ENCODE results near the gene NID2.

Gene NID2

DNA sequence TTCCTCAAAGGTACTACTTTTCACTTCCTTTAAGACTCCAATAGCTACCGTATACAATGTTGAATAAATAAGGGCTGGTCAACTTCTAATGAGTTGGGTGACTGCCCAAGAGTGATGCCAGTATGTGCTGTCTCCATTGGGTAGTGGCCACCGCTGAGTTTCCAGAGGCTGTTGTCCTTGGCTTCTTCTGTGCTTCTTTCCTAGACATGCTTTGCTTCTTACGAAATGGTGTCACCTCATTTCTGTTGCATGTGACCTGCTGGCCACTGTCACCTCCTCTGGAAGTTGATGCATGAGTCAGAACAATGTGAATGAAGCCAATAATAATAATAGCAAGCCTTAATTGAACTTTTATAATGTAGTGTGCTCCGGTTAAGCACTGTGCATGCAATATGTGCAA, 7.5 kb upstream of the NID2 start:
- TF ChIP-seq JUND (IDR thresholded peaks at IDR 0.05; ENCODE audit: low read depth) = no peak
- in situ Hi-C loops (cut with HindIII; ENCODE audit: low pct_unique_long_range_greater_than_20kb, low sequenced_read_pairs) = no loop called here
- DNase-seq (ENCODE audit: low read depth in 1 of 2, low spot score in 1 of 2) = peak in 1 of 2 experiments; percentile 22

DNA sequence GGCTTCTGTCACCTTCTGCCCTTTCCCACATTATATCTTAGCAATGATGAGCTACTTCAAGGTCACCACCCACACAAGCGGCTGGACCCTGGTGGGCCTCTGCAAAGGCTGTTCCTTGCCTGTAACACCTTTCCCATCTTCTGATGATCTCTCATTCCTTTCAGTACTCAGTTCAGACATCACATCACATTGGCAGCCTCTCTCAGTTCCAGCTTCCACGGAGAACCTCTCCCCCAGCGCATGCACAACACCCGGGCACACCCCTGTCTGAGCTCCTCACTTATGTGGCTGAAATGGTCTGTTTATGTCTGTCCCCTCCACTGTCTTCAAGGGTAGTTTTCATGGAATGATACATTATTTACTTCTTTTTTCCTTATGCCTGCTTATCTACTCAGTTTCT, 6.5 kb upstream of the NID2 start:
- no peak for DNase-seq (ENCODE audit: low read depth in 1 of 2, low spot score in 1 of 2)
- in situ Hi-C loops (cut with HindIII; ENCODE audit: low pct_unique_long_range_greater_than_20kb, low sequenced_read_pairs) = no loop called here
- no peak for TF ChIP-seq JUND (IDR thresholded peaks at IDR 0.05; ENCODE audit: low read depth)

DNA sequence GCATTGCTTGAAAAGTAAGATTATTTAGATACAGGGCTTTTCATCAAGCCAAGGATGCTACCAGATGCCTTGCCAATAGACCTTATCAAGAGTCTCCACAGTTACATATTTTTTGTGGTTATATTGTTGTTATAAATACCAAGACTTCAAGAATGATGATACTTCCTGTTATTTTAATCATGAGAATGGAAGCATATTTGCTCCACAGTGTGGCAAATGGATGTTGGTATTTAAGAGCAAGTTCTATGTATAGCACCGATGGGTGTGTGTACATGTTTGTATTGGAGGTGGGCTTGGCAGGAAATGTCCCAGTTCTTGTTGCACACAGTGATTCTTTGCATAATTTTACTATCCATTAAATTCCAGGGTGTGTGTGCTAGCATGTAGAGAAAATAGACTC, 4.4 kb upstream of the NID2 start:
- no peak for TF ChIP-seq JUND (IDR thresholded peaks at IDR 0.05; ENCODE audit: low read depth)
- in situ Hi-C loops (cut with HindIII; ENCODE audit: low pct_unique_long_range_greater_than_20kb, low sequenced_read_pairs) = no loop called here
- no peak for DNase-seq (ENCODE audit: low read depth in 1 of 2, low spot score in 1 of 2)

DNA sequence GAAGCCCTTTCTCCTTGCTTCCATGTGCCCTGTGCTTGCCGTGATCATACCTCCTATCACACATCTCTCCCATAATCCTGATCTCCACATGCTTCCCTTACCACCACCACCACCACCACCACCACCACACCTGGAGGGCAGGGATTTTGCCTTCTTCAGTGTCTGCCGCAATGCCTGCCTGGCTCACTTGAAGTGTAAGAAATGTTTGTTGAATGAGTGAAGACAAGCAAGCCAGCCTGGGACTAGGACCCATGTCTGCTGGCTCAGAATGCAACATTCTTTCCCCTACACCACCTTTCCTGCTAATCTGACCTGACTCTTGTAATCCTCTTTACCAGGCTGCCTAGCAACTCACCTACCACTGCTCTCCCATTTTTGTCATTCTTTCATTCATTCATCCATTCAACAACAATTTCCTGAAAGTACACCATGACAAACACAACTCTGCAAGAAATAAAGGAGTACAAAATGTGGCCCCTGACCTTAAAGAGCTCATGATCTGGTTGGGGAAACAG, 3.5 kb upstream of the NID2 start:
- in situ Hi-C loops (cut with HindIII; ENCODE audit: low pct_unique_long_range_greater_than_20kb, low sequenced_read_pairs) = no loop called here
- TF ChIP-seq JUND (IDR thresholded peaks at IDR 0.05; ENCODE audit: low read depth) = no peak
- DNase-seq (ENCODE audit: low read depth in 1 of 2, low spot score in 1 of 2) = no peak

DNA sequence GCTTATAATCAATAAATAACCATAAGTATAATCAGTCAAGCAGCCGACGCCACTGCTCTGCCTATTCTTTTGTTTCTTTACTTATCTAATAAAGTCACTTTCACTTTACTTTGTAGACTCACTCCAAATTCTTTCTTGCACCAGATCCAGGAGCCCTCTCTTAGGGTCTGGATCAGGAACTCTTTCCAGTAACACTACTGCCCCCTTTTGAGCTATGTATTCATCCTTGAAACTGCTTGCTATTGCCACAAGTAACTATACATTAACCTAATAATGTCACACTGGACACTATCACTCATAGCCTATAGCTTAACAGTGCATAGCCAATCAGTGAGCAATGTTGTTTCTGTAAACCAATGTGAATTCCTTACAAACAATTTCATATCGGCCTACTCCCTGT, 2.8 kb upstream of the NID2 start:
- DNase-seq (ENCODE audit: low read depth in 1 of 2, low spot score in 1 of 2) = no peak
- no peak for TF ChIP-seq JUND (IDR thresholded peaks at IDR 0.05; ENCODE audit: low read depth)
- in situ Hi-C loops (cut with HindIII; ENCODE audit: low pct_unique_long_range_greater_than_20kb, low sequenced_read_pairs) = no loop called here

DNA sequence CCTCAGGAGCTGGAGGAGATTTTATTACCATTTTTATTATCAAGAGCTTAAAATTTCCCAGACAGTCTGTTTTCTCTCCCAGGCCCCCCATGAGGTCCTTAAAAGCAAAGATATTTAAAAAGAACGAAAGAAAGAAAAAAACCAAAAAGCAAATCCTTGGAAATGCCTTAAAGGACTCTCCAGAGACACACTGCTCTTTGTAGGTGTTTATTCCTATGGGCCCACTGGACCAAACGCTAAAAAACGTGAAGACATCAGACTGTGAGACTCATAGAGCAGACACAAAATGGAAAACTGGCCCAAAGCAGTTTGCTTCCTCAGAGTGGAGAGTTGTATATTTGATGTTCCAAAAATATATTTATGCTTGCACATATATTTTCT, 1.2 kb upstream of the NID2 start:
- TF ChIP-seq JUND (IDR thresholded peaks at IDR 0.05; ENCODE audit: low read depth) = no peak
- in situ Hi-C loops (cut with HindIII; ENCODE audit: low pct_unique_long_range_greater_than_20kb, low sequenced_read_pairs) = no loop called here
- DNase-seq (ENCODE audit: low read depth in 1 of 2, low spot score in 1 of 2) = no peak

DNA sequence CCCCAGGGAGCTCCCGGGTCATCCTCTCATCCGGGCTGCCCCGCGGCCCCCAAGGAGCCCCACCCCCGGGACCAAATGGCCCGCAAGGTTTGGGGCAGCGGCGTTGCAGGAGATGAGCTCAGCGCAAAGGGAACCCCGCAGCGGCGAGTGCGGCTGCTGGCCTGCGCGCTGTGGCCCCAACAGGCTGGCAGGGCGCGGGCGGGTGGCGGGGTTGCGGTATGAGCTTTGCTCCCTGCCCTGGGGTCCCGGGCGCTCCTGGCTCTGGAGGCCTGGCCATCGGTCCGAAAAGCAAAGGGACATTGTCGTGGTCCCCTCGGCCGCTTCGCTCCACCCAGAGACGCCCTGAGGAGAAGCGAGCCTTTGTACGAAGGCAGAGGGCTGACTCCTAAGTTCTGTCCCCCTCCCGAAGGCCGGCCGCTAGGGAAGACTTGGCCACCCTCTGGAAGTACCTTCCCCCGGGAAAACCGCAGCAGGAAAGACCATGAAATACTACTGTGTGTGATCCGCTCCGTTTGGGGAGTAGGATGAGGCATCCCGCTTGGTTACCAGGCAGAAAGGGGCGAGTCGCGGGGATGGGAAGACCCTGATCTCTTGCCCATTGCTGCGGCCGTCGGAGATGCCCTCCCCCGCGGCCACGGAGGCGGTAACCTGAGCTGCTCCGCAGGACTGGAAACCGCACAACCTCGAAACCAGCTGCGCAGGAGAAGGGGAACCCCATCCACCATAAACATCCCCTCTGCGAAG, 620 bp upstream of the NID2 start:
- DNase-seq (ENCODE audit: low read depth in 1 of 2, low spot score in 1 of 2) = no peak
- in situ Hi-C loops (cut with HindIII; ENCODE audit: low pct_unique_long_range_greater_than_20kb, low sequenced_read_pairs) = no loop called here
- no peak for TF ChIP-seq JUND (IDR thresholded peaks at IDR 0.05; ENCODE audit: low read depth)

DNA sequence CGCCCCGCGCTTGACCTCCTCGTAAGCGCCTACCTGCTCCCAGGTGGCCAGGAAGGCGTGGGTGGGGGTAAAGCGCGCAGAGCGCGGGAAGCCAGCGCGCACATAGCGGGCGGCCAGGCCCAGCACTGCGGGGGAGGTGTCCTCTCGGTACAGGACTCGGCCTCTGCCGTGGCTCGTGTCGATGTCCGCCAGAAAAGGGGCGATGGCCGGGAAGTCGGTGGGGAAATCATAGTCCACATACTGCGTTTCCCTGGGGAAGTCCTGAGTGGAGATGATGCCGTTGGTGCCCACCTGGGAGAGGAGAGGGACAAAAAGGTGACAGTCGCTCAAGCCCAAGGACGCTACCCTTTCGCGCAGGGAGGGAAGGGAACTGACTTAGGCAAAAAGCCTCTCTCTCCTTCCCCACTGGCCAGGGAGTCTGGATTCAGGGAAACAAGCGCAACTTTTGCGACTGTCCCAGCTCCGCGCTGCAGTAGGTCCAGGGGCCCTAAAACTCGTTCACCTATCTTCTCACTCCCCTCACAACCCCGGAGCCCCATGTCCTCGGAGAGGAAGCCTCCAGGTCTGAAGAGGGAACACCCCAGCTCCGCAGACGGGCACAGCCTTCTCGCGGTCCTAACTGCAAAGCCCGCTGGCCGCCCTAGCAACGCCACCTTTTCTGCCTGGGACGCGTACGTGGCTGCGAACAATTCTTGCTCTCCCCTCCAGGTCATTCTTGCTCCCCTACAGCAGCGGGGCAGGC, 815 bp downstream of the NID2 start:
- DNase-seq (ENCODE audit: low read depth in 1 of 2, low spot score in 1 of 2) = no peak
- TF ChIP-seq JUND (IDR thresholded peaks at IDR 0.05; ENCODE audit: low read depth) = no peak
- in situ Hi-C loops (cut with HindIII; ENCODE audit: low pct_unique_long_range_greater_than_20kb, low sequenced_read_pairs) = no loop called here

DNA sequence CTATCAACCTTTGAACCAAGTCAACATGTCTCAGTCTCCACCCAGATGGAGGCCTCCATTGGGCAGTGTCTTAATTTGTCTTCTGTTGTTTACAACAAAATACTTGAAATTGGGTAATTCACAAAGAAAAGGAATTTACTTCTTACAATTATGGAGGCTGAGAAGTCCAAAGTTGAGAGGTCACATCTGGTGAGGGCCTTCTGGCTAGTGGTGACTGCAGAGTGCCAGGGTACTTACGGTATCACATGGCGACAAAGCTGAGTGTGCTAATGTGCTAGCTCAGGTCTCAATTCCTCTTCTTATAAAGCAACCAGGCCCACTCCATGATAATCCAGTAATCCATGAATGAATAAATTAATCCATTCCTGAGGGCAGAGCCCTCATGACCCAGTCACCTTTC, 4.7 kb downstream of the NID2 start:
- no peak for TF ChIP-seq JUND (IDR thresholded peaks at IDR 0.05; ENCODE audit: low read depth)
- DNase-seq (ENCODE audit: low read depth in 1 of 2, low spot score in 1 of 2) = no peak
- in situ Hi-C loops (cut with HindIII; ENCODE audit: low pct_unique_long_range_greater_than_20kb, low sequenced_read_pairs) = no loop called here

DNA sequence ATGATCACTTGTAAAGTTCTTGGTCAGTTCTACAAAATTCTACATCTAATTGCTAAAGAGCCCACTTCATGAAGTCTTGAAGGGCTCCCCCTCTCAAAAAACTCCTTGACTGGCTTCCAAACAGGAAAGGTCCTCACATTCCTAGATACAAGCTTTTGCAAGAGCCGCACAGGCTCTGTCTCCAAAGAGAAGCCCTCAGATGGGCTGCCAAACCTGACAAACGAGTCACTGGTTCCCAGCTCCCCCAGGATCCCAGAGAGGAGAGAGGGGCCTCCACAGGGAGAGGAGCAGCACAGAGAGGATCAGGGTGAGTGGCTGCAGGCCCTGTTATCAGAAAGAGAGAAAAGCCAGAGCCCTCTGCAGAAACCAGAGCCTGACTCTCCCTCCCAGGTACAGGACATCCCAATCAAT, 5.8 kb downstream of the NID2 start:
- peak in 1 of 2 experiments; percentile 6 for DNase-seq (ENCODE audit: low read depth in 1 of 2, low spot score in 1 of 2)
- in situ Hi-C loops (cut with HindIII; ENCODE audit: low pct_unique_long_range_greater_than_20kb, low sequenced_read_pairs) = no loop called here
- TF ChIP-seq JUND (IDR thresholded peaks at IDR 0.05; ENCODE audit: low read depth) = no peak

DNA sequence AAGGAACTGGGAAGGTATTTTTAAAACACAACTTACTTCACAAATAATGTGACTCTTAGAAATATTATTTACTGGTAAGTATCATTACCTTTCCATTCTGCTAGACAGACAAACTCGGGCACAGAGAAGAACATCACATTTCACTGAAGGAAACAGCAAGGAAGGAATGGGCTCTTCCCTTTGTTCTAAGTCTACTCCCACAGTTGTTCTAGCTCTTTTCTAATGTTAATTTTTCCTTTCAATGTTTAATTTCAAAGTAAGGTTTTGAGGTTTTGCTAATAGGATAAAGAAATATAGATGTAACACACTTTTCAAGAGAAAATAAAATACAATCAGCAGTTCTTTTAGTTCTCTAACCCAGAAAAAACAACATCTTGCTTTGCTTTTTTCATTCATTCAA, 7.0 kb downstream of the NID2 start:
- in situ Hi-C loops (cut with HindIII; ENCODE audit: low pct_unique_long_range_greater_than_20kb, low sequenced_read_pairs) = no loop called here
- TF ChIP-seq JUND (IDR thresholded peaks at IDR 0.05; ENCODE audit: low read depth) = no peak
- no peak for DNase-seq (ENCODE audit: low read depth in 1 of 2, low spot score in 1 of 2)

DNA sequence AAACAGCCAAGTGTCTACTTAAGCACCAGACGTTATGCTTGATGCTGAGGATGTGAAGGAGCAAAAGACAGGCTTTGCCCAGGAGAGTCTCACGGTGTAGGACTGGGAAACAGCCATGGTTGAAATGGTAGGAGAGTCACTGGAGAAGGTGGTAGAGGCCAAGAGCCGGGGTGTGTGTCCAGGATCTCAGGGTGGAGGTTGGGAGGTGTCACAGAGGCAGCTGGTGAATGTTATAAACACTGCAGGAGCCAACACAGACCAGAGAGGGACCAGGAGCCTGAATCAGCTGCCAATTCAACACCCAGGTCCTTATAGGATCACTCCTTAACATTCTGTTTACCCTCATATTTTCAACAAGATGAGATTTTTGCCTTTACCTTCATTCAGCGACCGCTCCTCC, 7.5 kb downstream of the NID2 start:
- DNase-seq (ENCODE audit: low read depth in 1 of 2, low spot score in 1 of 2) = no peak
- TF ChIP-seq JUND (IDR thresholded peaks at IDR 0.05; ENCODE audit: low read depth) = no peak
- in situ Hi-C loops (cut with HindIII; ENCODE audit: low pct_unique_long_range_greater_than_20kb, low sequenced_read_pairs) = no loop called here

DNA sequence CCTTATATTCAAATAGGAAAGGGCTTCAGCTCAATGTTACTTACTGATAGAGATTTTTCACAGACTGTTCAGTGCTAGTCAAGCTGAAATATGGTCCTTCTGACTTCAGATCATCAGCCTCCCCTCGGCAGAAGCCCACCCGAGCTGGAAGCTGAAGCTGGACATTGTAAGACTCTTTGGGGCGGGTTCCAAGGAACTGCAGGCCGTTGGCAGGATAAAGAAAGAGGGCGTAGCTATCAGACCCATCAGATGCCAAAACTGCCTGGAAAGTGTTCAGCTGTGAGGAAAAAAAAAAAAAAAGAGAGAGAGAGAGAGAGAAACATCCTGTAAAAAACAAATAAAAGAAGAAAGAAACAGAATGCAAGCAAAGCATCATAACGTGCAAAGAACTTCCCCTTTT, 8.8 kb downstream of the NID2 start:
- TF ChIP-seq JUND (IDR thresholded peaks at IDR 0.05; ENCODE audit: low read depth) = no peak
- in situ Hi-C loops (cut with HindIII; ENCODE audit: low pct_unique_long_range_greater_than_20kb, low sequenced_read_pairs) = no loop called here
- no peak for DNase-seq (ENCODE audit: low read depth in 1 of 2, low spot score in 1 of 2)

Data from T47D (cell line).